Activated T-cell treated with anti-CD3 and anti-CD28 coated beads for 24 hours (primary cell): ENCODE measurements around the gene CREBRF.
"Not testable (repeated sequence)": the region's sequence is repeated elsewhere in the genome, so short reads cannot be mapped to it uniquely, and the experiment has no call there.

ENCODE experiments used
- DNase-seq: peaks from one replicate; pipeline ENCODE4 v3.0.0-alpha.2; 2020; ENCODE audit warnings: low read depth

The CREBRF gene

DNA sequence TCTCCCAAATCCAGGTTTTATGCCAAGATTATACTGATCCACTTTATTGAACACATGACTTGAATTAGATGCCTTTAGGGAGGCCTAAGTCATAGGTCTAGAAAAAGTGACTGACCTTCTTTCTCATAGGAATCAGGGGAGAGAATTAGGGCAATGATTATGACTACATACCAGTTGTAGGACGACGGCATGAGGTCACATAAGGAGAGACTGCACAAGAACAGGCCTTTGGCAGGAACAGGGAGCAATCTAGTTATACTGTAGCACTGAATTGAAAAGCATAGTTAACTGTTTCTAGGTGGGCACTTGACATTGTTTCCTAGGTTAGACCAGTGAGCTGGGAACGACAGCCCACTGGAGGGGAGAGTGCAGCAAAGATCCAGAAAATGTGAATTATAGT lies 22.7 kb downstream of the CREBRF start:
- DNase-seq, result no peak

DNA sequence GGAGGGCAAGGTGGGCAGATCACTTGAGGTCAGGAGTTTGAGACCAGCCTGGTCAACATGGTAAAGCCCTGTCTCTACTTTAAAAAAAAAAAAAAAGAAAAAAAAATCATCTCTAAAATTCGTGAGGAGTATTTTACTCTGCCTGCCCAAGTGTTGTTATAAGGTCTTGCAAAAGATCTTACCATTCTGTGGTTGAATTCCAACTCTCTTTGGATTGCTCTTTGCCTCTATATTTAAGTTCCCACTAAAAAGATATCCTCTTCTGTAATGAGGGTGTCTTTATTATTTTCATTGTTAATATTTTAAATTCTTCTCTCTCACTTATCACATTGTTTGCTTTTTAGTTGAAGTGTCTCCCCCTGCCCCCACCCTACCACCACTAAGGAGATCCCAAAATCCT lies 33.4 kb downstream of the CREBRF start:
- DNase-seq, result no peak

DNA sequence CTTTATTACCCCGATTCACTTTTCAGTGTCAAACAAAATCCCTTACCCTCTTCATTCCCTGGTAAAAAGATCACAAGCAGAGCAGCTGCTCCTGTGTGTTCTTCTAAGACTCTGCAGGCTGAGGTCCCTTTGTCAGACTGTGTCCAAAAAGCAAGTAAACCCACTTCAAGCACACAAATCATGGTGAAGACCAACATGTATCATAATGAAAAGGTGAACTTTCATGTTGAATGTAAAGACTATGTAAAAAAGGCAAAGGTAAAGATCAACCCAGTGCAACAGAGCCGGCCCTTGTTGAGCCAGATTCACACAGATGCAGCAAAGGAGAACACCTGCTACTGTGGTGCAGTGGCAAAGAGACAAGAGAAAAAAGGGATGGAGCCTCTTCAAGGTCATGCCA lies 34.5 kb downstream of the CREBRF start:
- DNase-seq, result no peak

DNA sequence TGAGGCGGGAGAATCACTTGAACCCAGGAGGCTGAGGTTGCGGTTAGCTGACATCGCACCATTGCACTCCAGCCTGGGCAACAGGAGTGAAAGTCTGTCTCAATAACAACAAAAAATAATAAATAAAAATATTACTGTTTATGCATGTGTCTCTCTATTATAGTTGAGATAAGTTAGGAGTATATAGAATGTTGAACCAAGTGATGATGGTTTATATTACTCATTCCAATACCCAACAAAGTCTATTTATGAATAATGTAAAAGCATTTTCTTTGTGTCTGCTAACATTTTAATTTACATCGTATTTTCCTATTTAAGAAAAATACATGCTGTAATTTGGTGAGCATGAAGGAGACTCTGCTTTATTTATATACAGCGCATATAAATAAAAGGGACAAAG lies 35.8 kb downstream of the CREBRF start:
- DNase-seq, result no peak

DNA sequence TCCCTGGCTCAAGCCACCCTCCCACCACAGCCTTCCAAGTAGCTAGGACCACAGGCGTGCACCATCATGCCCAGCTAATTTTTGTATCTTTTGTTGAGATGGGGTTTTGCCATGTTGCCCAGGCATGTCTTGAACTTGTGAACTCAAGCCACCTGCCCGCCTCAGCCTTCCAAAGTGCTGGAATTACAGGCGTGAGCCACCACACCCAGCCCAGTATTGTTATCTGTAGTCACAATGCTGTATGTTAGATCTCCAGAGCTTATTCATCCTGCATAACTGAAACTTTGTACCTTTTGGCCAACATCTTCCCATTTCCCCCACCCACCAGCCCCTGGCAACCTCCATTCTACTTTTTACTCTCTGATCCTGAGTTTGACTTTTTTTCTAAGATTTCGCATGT lies 37.5 kb downstream of the CREBRF start:
- no peak for DNase-seq

DNA sequence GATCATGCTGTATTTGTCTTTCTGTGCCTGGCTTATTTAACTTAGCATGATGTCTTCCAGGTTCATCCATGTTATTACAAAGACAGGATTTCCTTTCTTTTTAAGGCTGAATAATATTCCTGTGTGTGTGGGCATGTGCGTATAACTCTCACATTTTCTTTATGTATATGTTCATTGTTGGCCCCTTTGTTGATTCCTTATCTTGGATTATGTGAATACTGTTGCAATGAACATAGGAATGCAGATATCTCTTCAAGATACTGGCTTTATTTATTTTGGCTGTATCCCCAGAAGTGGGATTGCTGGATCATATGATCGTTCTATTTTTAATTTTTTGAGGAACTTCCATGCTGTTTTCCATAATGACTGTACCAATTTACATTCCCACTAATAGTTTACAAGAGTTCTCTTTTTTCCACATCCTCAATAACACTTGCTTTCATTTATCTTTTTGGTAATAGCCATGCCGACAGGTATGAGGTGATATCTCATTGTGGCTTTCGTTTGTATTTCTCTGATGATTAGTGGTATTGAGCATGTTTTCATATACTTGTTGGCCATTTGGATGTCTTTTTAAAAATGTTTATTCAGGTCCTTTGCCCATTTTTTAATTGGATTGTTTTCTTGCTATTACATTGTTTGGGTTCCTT lies 38.0 kb downstream of the CREBRF start:
- DNase-seq, result no peak

DNA sequence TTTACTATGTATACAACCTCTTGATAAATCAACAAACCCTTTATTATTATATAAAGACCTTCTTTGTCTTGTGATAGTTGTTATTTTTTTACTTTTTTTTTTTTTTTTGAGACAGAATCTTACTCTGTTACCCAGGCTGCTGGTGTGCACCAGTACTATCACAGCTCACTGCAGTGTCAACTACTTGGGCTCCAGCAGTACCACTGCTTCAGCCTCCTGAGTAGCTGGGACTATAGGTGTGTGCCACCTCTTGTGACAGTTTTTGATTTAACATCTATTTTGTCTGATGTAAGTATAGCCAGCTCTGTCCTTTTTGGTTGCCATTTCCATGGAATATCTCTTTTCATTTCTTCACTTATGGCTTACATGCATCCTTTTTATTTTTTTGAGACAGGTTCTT lies 42.6 kb downstream of the CREBRF start:
- no peak for DNase-seq

DNA sequence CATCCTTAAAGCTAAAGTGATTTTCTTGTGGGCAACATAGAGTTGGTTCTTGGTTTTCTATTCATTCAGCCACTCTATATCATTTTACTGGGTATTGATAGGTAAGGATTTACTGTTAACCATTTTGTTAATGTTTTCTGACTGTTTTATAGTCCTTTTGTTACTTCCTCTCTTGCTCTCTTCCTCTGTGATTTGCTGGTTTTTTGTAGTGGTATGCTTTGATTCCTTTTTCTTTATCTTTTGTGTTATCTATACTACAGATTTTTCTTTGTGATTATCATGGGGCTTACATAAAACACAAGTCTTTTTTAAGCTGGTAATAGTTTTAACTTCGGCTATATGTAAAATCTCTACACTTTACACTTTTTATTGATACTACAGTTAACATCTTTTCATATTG lies 43.3 kb downstream of the CREBRF start:
- no peak for DNase-seq

DNA sequence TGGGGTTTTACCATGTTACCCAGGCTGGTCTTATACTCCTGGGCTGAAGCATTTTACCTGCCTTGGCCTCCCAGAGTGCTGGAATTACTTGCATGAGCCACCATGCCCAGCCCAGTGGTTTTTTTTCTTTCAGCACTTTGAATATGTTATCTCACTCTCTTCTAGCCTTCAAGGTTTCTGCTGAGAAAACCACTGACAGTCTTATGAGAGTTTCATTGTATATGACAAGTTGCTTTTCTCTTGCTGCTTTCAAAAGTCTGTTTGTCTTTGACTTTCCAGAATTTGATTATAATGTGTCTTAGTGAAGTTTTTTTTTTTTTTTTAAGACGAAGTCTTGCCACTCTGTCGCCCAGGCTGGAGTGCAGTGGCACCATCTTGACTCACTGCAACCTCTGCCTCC lies 45.1 kb downstream of the CREBRF start:
- DNase-seq, result no peak

DNA sequence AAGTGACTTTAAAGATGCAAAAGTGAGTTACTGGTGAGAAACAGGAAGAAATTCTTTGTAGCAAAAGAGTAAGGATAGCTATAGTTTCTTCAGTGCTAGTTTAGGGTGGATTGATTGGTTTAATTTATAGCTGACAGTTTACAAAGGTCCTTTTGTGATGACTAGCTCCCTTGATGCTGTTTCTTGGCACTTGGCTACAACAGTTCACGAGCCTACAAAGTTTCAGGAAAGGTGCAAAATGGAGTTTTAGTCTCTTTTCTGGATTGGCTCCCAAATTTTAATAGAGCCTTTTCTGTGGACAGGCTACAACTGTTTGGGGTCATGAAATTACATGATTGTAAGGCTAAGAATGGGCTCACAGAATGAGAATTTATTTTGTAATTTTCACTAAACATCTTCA lies 47.3 kb downstream of the CREBRF start:
- no peak for DNase-seq

DNA sequence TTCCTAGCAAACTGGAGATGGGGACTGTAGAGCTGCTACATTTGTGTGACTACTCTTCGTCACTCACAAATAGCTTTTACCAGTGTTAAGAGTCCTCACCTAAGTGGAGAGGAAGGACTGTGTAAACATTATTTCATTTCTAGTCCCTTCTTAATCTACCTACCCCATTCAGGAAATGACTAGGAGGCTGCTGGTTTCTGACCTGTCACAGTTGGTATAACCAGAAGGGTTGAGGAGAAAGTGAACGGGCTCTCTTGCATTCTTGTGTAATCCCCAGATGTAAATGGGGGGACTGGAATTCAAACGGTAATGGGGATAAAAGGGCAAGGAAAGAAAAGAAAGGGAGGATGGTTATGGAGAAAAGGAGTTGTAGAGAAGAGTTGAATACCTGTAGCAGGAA lies 52.8 kb downstream of the CREBRF start:
- no peak for DNase-seq

DNA sequence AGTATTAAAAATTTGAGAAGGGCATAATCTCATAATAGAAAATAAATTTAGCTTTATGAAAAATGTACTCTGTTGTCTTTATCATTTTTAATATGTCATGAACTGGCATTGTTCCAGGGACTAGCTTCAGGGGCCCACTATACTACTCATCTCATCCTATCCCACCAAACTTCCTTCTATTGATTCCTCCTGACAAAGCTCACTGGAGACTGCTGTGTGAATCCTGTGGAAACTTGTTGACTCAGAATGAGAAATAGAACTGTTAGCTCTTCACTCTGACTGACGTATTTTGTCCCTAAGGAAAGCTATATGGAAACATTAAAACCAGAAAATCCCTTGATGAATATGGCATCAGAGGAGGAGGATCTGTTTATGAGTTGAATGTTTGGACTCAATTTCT lies 58.4 kb downstream of the CREBRF start:
- DNase-seq, result no peak

DNA sequence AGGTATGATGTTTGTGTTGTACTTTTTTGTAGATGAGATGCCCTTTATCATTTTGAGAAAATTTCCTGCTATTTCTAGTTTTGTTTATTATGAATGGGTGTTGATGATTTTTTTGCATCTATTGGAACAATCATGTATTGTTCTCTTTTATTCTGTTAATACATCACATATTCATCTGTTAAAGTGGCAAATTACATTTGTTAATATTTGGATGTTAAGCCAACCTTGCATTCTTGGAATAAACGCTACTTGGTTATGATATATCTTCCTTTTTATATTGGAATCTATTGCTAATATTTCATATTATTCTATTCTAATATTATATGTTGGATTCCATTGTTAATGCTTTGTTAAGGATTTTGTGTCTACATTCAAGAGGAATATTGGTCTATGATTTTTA lies 63.6 kb downstream of the CREBRF start:
- no peak for DNase-seq

DNA sequence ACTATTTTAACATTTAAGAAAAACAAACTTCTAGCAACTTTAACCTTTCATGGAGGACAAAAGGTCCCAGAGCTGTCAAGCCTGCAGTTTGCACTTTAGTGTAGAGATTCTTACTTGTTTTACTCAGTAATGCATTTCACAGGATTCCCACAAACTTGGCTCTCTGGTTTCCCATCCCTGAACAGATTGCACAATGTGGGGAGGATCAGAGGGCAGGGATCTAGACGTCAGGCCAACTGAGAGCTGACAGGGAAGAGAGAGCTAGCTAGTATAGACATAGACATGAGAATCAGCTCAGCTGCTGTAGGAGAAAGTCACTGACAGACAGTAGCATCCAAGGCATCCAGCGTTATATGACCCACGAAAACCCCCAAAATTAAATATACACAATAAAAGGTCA lies 67.3 kb downstream of the CREBRF start:
- no peak for DNase-seq

DNA sequence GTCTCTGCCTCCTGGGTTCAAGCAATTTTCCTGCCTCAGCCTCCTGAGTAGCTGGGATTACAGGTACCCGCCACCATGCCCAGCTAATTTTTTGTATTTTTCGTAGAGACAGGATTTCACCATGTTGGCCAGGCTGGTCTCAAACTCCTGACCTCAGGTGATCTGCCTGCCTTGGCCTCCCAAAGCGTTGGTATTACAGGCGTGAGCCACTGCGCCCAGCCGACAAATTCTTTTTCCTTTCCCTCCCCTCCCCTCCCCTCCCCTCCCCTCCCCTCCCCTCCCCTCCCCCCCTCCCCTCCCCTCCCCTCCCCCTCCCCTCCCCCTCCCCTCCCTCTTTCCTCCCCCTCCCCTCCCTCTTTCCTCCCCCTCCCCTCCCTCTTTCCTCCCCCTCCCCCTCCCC lies 76.0 kb downstream of the CREBRF start:
- DNase-seq, result not testable (repeated sequence)

DNA sequence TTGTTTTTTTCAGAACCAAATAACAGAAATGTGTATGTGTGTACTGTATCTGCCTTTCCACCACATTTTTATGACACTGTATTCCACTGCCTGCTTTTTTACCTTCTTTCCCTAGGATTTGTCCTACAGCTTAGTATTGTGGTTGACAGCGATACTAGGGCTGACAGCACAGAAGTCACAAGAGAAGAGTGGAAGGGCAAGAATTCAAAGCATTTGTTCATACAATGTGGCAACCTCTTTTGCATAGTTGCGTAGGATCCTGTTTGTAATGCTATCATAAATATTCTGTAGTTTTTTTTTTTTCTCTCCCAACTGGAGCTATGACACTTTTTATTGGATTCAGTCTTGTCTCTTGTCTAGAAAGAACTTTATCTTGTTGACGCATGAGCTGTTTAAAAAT lies 82.6 kb downstream of the CREBRF start:
- DNase-seq, result no peak

DNA sequence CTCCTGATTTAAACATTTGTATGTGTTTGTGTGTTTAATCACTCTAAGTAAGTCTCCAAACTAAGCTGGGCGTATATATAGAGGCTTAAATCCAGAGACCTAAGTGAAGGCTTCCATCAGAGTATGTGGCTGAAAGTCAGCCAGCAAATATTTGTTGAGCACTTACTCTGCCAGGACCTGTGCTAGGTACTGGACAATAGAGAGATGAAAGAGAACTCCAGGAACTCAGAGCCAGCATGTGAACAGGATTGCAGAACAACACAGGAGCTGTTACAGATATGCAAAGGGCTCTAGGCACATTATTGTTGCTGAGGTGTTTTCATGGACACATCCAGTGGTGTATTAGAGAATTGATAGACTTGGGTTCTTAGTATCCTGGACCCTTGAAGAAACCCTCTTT lies 83.5 kb downstream of the CREBRF start:
- DNase-seq, result no peak

DNA sequence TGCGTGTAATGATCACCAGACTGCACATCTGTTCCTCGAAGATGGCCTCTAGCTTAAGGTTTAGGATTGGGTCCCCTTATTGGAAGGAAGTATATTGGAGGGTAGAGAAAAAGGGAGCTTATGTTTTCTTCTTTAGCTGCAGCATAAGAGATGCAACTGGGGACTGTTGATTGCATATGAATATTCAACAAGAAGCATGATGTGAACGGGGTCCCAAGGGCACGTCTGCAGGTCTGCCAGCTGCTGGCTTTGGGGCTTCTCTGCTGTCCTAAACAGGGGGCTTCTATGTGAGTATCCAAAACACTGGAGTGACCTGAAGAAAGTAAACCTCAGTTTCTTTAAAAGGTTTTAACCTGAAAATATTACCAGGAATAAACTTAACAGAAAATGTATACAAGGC lies 84.6 kb downstream of the CREBRF start:
- no peak for DNase-seq

DNA sequence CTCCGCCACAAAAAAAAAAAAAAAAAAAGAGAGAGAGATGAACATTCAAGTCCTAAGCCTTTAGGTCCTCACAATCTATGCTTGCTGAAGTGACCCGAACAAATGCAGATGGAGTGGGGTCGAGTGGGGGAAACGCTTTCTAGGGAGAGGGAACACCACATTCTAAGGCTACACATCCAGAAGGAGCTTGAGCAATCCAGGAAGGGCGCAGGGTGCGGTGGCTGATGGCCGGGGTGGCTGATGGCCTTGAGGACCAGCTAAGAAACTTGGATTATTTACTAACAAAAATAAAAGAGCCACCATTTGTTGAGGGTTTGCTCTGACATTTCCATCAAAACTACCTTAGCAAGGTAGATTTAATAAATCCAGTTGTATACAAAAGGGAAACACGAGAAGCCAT lies 87.4 kb downstream of the CREBRF start:
- no peak for DNase-seq

DNA sequence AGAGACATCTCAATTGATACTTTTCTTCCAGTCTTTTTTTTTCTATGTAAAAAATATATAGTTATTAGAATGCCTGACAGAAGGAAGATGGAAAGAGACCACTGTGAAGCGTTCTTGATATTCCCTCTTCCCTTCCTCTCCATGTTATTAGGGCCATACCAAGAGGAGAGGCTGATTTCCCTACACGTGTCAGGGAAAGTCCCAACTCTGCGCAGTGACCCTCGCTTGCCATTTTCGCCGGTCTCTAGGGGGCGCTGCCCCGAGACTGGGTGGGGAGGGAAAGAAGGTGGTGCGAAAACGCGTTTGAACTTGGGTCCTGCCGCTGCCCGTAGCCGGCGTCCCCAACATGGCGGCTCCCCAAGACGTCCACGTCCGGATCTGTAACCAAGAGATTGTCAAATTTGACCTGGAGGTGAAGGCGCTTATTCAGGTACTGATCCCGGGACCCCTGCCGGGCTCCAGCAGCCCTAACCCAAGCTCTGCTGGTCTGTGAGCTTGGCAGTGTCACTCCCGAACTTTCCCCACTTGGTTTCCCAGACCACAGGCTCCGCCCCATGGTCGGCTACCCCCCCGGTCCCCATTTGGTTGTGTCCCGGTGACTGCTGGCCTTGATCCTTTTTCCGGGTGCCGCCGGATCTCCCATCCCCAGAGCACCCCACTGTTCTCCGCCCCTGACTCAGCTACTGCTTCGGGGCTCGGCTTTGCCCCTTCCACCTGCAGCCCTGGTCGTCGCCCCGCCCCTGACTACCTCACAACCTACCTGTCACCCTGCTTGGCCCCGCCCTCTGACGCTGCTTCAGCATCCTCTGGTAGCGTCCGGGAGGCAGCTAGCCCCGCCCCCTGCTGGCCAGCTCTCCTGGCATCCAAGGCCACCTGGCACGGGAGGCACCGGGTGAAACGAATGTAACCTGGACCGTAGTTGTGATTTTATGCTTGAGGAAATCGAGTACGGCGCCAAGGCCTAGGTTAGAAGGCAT lies 88.3 kb downstream of the CREBRF start, which contains the start of gene BNIP1:
Gene BNIP1 (plus strand): TSS at position 332 of the 977 bp plus-strand sequence. CDS start 15 bp downstream, at position 347.
- peak; percentile 97 for DNase-seq

DNA sequence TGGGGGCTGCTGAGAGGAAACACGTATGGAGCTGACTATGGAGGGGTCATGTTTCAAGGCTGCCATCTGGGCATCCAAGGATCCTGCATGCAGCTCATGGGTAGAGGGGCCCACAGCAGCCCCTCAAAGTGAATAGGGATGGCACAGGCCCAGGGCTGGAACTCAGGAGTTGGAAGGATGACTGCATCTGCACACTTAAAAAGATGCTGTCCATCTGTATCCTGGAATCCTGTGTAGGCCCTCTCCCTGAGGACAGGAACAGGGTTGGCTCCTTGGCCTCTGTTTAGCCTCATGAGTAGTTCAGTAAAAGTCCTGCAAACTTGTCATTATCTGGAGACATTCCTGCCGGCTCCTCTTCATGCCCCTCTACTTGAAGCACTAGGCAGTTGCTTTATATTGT lies 92.2 kb downstream of the CREBRF start:
- DNase-seq, result no peak

DNA sequence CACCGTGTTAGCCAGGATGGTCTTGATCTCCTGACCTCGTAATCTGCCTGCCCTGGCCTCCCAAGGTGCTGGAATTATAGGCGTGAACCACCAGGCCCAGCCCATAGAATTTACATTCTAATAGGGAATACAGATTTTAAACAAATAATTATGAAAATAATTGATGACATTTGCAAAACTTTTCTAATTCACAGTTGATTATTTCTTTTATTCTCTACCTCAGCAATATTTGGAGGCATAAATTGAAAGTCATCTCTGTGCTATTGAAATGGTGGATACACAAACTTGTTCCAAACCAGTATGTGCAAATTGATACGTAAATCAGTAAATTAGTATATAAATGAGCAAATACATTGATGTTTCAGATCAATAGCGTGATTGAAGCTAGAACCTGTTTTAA lies 96.4 kb downstream of the CREBRF start:
- no peak for DNase-seq

DNA sequence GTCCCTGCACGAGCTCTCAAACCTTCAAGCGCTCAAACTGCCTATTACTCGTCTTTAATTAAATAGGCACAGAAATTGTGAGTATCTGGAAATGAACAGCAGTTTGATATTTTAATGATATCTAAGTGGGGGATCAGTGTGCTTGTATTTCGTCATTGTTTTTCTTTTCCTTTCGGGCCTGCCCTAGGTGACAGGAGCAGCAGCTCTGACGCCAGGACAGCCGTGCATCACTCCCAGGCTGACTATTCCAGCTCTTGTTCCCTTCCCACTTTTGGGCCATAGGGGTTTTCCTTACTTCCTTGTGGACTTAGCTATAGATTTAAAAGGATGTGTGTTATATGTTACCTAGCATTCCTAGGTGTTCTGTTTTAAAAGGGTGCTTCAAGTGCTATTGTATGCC lies 97.7 kb downstream of the CREBRF start:
- DNase-seq, result no peak

DNA sequence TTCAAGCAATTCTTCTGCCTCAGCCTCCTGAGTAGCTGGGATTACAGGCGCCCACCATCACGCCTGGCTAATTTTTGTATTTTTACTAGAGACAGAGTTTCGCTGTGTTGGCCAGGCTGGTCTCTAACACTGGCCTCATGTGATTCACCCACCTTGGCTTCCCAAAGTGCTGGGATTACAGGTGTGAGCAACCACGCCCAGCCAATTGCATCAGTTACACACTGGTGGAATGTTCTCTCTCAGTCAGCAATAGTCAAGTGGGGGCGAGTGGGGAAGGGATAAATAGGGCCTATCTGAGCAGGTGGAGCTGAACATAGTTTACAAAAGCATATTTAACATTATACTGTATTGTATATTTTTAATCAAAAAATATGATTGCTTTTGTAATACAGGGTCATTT lies 98.5 kb downstream of the CREBRF start:
- not testable (repeated sequence) for DNase-seq
